AG04450 (cell line): ENCODE measurements around the gene MPIG6B. TPM values are rescaled to one million over a fixed set of nuclear protein-coding genes. Genes with fewer than 3 reads are reported as not detected.

Source experiments
- CTCF ChIA-PET: fragments of 300-600, 350-600 bp; formaldehyde crosslinking; extraction: SDS; loops from one replicate; lab custom pipeline; 2022; ENCODE audit warnings: antibody characterized with exemption, inconsistent platforms; lab: Charles Lee
- POLR2A ChIA-PET: fragments of 350-600 bp; formaldehyde crosslinking; extraction: SDS; loops from one replicate; lab custom pipeline; 2021; ENCODE audit warnings: antibody characterized with exemption, inconsistent platforms; lab: Yijun Ruan, JAX
- DNase-seq: peaks from one replicate; pipeline ENCODE4 v3.0.0-alpha.2; 2011; ENCODE audit warnings: low read depth, low spot score
- H3K27ac ChIP-seq: one replicate; pipeline ENCODE4 v1.5.1; 2012; ENCODE audit warnings: low read depth, low read length, control low read depth
- H3K27me3 ChIP-seq: one replicate; pipeline ENCODE4 v1.6.0; 2012; ENCODE audit warnings: low read length; ENCODE audit not compliant: control insufficient read depth, insufficient read depth
- H3K4me3 ChIP-seq: 2 replicates; pipeline ENCODE4 v1.5.1; 2011; ENCODE audit warnings: mild to moderate bottlenecking, low read depth, low read length, control low read depth
- H3K9me3 ChIP-seq: 2 replicates; pipeline ENCODE4 v1.5.1; 2012; ENCODE audit warnings: low read length; ENCODE audit not compliant: control insufficient read depth, insufficient read depth
- CTCF ChIP-seq: IDR thresholded peaks from 2 replicates; pipeline ENCODE4 v1.5.1; 2011; ENCODE audit warnings: low read depth, low read length, control low read depth, inconsistent platforms
- polyA plus RNA-seq: library from polyadenylated mRNA; depleted of rRNA; stranded (reverse); fragments of >200 nt; gene quantifications from 2 replicates; pipeline ENCODE4 v1.2.3, GENCODE V29; 2011

Gene MPIG6B
- polyA plus RNA-seq, 1 experiment, result not detected

DNA sequence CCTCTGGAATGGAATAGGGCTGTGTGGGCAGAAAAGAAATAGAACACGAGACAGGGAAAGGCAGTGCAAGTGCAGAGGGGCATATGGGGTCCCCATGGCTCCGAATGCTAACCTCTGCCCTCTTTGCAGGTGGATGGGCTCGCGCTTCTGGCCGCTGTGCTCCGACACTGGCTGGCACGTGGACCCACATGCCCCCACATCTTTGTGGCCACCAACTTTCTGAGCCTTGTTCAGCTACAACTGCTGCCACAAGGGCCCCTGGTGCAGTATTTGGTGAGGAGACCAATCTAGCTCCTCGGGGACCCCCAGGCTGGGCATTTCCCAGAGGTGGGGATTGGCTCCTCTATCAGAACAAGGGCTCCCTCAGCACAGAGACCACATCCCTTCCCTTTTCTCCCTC, 38.2 kb downstream of the MPIG6B start:
- POLR2A ChIA-PET, result no interaction called here

GRCh38 chr6:31762356-31762755, 39.2 kb downstream of the MPIG6B start, which contains the start of gene SAPCD1:
TSS of gene SAPCD1 (plus strand) at chr6:31762656. CDS start at chr6:31763055, 399 bp downstream.
- CTCF ChIA-PET, result no interaction called here
- no peaks in the 10 kb centered on the region; the same call in 1 of the 2 replicates for H3K9me3 ChIP-seq
- H3K4me3 ChIP-seq, result no peak within 1 kb of the TSS
- no peak within 1 kb of the TSS for H3K27ac ChIP-seq
- POLR2A ChIA-PET, result no interaction called here
- TF ChIP-seq CTCF, result no peak
- no peaks in the 10 kb centered on the region for H3K27me3 ChIP-seq
- DNase-seq, result no peak

More for the DNA sequence above, 38.2 kb downstream of the MPIG6B start:
- no peaks in the 10 kb centered on the region; the same call in 1 of the 2 replicates for H3K9me3 ChIP-seq
- CTCF ChIA-PET, result no interaction called here
- H3K4me3 ChIP-seq, result no peak overlapping the region
- no peak for DNase-seq
- no peak overlapping the region for H3K27ac ChIP-seq
- H3K27me3 ChIP-seq, result no peaks in the 10 kb centered on the region
- no peak for TF ChIP-seq CTCF

DNA sequence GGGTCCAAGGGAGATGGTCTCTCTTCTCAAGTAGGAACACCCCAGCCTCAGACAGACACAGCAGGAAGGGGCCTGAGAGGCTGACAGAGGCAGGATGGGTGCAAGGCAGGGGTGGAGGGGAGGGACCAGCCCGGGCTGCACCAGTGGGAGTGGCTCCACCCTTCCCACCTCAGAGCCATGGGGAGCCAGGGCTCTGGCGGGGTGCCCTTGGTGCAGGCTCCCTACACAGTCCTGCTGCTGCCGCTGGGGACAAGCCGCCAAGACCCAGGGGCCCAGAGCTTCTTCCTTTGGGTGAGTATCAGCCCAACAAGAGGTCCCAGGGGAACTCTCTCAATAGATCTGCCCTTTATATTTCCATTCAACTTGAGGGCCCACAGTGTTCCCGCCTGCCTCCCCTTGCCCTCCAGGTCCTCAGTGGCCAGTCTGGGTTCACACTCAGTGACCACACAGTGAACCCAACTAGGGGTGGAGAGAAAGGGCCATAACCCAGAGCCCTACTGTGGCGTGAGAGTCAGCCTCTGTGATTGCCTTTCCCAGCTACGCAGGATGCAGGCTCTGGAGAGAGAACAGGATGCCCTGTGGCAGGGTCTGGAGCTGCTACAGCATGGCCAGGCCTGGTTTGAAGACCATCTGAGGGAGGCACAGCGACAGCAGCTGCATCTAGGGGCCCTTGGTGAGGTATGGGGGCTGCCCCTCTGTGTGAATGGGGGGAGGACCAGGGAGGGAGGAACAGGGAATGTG, 39.9 kb downstream of the MPIG6B start:
- ChIA-PET CTCF (no interaction called here), POLR2A (no interaction called here)
- no peak for DNase-seq
- Histone ChIP-seq H3K27me3 (no peaks in the 10 kb centered on the region), H3K4me3 (no peak overlapping the region), H3K9me3 (no peaks in the 10 kb centered on the region; the same call in 1 of the 2 replicates), H3K27ac (no peak overlapping the region)
- no peak for TF ChIP-seq CTCF

GRCh38 chr6:31763619-31763940, 40.4 kb downstream of the MPIG6B start:
- no peak overlapping the region for H3K4me3 ChIP-seq
- H3K27ac ChIP-seq, result no peak overlapping the region
- ChIA-PET POLR2A (no interaction called here), CTCF (no interaction called here)
- TF ChIP-seq CTCF, result no peak
- DNase-seq, result no peak
- H3K27me3 ChIP-seq, result no peaks in the 10 kb centered on the region
- no peaks in the 10 kb centered on the region; the same call in 1 of the 2 replicates for H3K9me3 ChIP-seq

GRCh38 chr6:31764198-31764597, 41.0 kb downstream of the MPIG6B start:
- DNase-seq, result no peak
- ChIA-PET CTCF (no interaction called here), POLR2A (no interaction called here)
- no peak for TF ChIP-seq CTCF
- Histone ChIP-seq H3K27ac (no peak overlapping the region), H3K4me3 (no peak overlapping the region), H3K27me3 (no peaks in the 10 kb centered on the region), H3K9me3 (no peaks in the 10 kb centered on the region; the same call in 1 of the 2 replicates)
